ENCODE data around the gene TRIM7. TPM values are rescaled to one million over a fixed set of nuclear protein-coding genes. Genes with fewer than 3 reads are reported as not detected.

The TRIM7 gene
- total and polyA plus RNA-seq, 9 donors: 0.34 to 2.9 (median 0.82) TPM

GRCh38 chr5:181233801-181234454 is 28.9 kb upstream of the TRIM7 start:
- Histone ChIP-seq H3K4me1 (ENCODE audit: insufficient read depth) (no peaks in the 10 kb centered on the region), H3K27ac (no peak overlapping the region), H3K4me3 (no peak overlapping the region), H3K36me3 (no peaks in the 10 kb centered on the region), H3K27me3 (no peaks in the 10 kb centered on the region), H3K9me3 (no peaks in the 10 kb centered on the region)
- no peak for DNase-seq
- intact Hi-C loops (cut with DNase I): no loop called here
- TF ChIP-seq EP300 (IDR thresholded peaks at IDR 0.05): no peak
- TF ChIP-seq POLR2A (IDR thresholded peaks at IDR 0.05): no peak
- TF ChIP-seq CTCF (IDR thresholded peaks at IDR 0.05): no peak
- 79 to 93% (median 82%) methylated on average over 24 of the region's 24 CpGs for WGBS, 3 donors

- WGBS, 3 donors: 73 to 74% (median 74%) methylated on average over 16 of the region's 16 CpGs
- H3K27ac ChIP-seq: no peak overlapping the region
- H3K27me3 ChIP-seq: no peaks in the 10 kb centered on the region
- no peak overlapping the region for H3K4me3 ChIP-seq
- no peaks in the 10 kb centered on the region for H3K36me3 ChIP-seq
- intact Hi-C loops (cut with DNase I): no loop called here
- TF ChIP-seq CTCF (IDR thresholded peaks at IDR 0.05) (no peak), POLR2A (IDR thresholded peaks at IDR 0.05) (no peak), EP300 (IDR thresholded peaks at IDR 0.05) (no peak)
- no peaks in the 10 kb centered on the region for H3K9me3 ChIP-seq
- no peaks in the 10 kb centered on the region for H3K4me1 ChIP-seq (ENCODE audit: insufficient read depth)
- DNase-seq: no peak
Measured at GRCh38 chr5:181233088-181233800, 28.2 kb upstream of the TRIM7 start.

GRCh38 chr5:181232593-181232992 is 27.6 kb upstream of the TRIM7 start:
- H3K4me1 ChIP-seq (ENCODE audit: insufficient read depth): no peaks in the 10 kb centered on the region
- no peaks in the 10 kb centered on the region for H3K27me3 ChIP-seq
- intact Hi-C loops (cut with DNase I): no loop called here
- TF ChIP-seq EP300 (IDR thresholded peaks at IDR 0.05): no peak
- WGBS, 3 donors: 79 to 83% (median 83%) methylated on average over 18 of the region's 18 CpGs
- H3K9me3 ChIP-seq: no peaks in the 10 kb centered on the region
- no peak overlapping the region for H3K27ac ChIP-seq
- H3K4me3 ChIP-seq: no peak overlapping the region
- no peak for DNase-seq
- no peaks in the 10 kb centered on the region for H3K36me3 ChIP-seq

- no peak for DNase-seq
- no peaks in the 10 kb centered on the region for H3K27me3 ChIP-seq
- no peak for TF ChIP-seq POLR2A (IDR thresholded peaks at IDR 0.05)
- no peak for TF ChIP-seq EP300 (IDR thresholded peaks at IDR 0.05)
- no peak for TF ChIP-seq CTCF (IDR thresholded peaks at IDR 0.05)
- H3K27ac ChIP-seq: no peak overlapping the region
- H3K4me1 ChIP-seq (ENCODE audit: insufficient read depth): no peaks in the 10 kb centered on the region
- WGBS, 3 donors: 80 to 90% (median 87%) methylated on average over 7 of the region's 7 CpGs
- no peak overlapping the region for H3K4me3 ChIP-seq
- H3K36me3 ChIP-seq: no peaks in the 10 kb centered on the region
- intact Hi-C loops (cut with DNase I): no loop called here
- no peaks in the 10 kb centered on the region for H3K9me3 ChIP-seq
Measured at GRCh38 chr5:181231432-181231831, 26.4 kb upstream of the TRIM7 start.

GRCh38 chr5:181230551-181230950 is 25.6 kb upstream of the TRIM7 start:
- Histone ChIP-seq H3K36me3 (no peaks in the 10 kb centered on the region), H3K9me3 (no peaks in the 10 kb centered on the region), H3K27ac (no peak overlapping the region), H3K4me1 (ENCODE audit: insufficient read depth) (no peaks in the 10 kb centered on the region), H3K4me3 (no peak overlapping the region), H3K27me3 (no peaks in the 10 kb centered on the region)
- WGBS, 3 donors: 84 to 90% (median 85%) methylated on average over 6 of the region's 6 CpGs
- intact Hi-C loops (cut with DNase I): no loop called here
- TF ChIP-seq CTCF (IDR thresholded peaks at IDR 0.05) (no peak), EP300 (IDR thresholded peaks at IDR 0.05) (no peak), POLR2A (IDR thresholded peaks at IDR 0.05) (no peak)
- DNase-seq: no peak
